ENCODE measurements around the gene KEL.

Gene KEL

GRCh38 chr7:142906643-142907042, 55.5 kb downstream of the KEL start:
- no peak for DNase-seq (ENCODE audit: low read depth)
- H3K4me3 ChIP-seq (ENCODE audit: control insufficient read depth, low read depth, low read length), result no peak overlapping the region
- TF ChIP-seq CTCF (IDR thresholded peaks at IDR 0.05; ENCODE audit: control insufficient read depth, insufficient read depth, low read depth, low read length, missing control alignments), result no peak

GRCh38 chr7:142905759-142906158, 56.4 kb downstream of the KEL start:
- no peak for DNase-seq (ENCODE audit: low read depth)
- H3K4me3 ChIP-seq (ENCODE audit: control insufficient read depth, low read depth, low read length), result no peak overlapping the region
- TF ChIP-seq CTCF (IDR thresholded peaks at IDR 0.05; ENCODE audit: control insufficient read depth, insufficient read depth, low read depth, low read length, missing control alignments), result no peak

DNA sequence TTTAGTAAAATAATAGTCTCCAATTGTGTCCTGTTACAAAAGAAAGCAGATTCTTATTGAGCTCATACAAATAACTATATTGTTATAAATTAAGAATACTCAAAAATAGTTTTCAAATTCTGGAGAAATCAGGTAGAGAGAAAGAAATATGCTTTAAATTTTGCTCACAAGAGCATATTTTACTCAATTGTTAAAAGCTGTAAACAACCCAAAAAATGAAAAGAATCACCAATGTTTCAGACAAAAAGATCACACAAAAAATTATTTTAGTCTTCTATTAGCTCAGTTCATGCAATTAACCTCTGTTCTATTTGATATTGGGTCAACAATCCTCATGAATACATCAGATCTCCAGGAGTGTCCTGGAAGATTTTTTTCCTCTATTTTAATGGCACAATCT, 58.0 kb downstream of the KEL start:
- DNase-seq (ENCODE audit: low read depth), result no peak
- no peak for TF ChIP-seq CTCF (IDR thresholded peaks at IDR 0.05; ENCODE audit: control insufficient read depth, insufficient read depth, low read depth, low read length, missing control alignments)

DNA sequence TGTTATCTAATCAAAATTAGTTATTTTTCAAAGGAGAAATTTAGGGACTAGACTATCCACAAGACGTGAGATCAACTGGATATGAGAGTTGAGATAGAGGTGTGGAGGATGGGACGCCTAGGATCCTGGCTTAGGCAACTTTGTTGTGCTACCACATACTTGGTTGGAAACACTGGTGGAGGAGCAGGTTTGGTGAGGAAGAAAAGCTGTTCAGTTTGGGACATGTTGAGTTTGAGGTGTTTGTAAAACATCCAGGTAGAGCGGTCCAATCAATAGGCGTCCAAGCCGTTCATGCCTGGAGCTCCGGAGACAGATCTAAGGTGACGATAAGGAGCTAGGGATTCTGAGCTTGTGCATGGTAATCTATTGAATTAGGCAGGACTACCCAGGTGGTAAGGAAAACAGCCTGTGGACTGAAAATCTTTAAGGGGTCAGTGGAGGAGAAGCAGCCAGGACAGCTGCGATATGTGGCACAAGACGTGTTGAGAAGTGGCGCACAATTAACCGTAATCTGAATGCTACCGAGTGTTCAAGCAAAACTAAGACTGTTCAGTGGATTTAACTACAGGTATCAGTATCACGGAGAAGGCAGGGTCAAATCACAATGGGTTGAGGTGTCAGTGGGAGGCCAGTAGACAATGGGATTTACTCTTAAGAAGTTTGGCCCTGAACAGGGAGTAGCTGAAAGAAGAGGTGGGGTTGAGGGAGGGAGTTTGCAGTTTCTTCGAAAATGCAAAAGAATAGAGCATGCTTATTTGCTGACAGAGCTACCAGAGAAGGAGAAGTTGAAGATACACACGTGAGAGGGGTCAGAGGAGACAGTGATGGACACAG, 60.5 kb downstream of the KEL start:
- no peak for TF ChIP-seq CTCF (IDR thresholded peaks at IDR 0.05; ENCODE audit: control insufficient read depth, insufficient read depth, low read depth, low read length, missing control alignments)
- no peak overlapping the region for H3K4me3 ChIP-seq (ENCODE audit: control insufficient read depth, low read depth, low read length)
- no peak for DNase-seq (ENCODE audit: low read depth)

More for the DNA sequence above, 58.0 kb downstream of the KEL start:
- H3K4me3 ChIP-seq (ENCODE audit: control insufficient read depth, low read depth, low read length), result no peak overlapping the region

GRCh38 chr7:142899661-142900060, 62.5 kb downstream of the KEL start:
- no peak overlapping the region for H3K4me3 ChIP-seq (ENCODE audit: control insufficient read depth, low read depth, low read length)
- TF ChIP-seq CTCF (IDR thresholded peaks at IDR 0.05; ENCODE audit: control insufficient read depth, insufficient read depth, low read depth, low read length, missing control alignments), result no peak
- no peak for DNase-seq (ENCODE audit: low read depth)

GRCh38 chr7:142898377-142899170, 63.6 kb downstream of the KEL start:
- TF ChIP-seq CTCF (IDR thresholded peaks at IDR 0.05; ENCODE audit: control insufficient read depth, insufficient read depth, low read depth, low read length, missing control alignments), result no peak
- no peak overlapping the region for H3K4me3 ChIP-seq (ENCODE audit: control insufficient read depth, low read depth, low read length)
- no peak for DNase-seq (ENCODE audit: low read depth)

Measured in AG09309 (cell line).